GM23248 (cell line): ENCODE data around the gene NCBP3. TPM values are rescaled to one million over a fixed set of nuclear protein-coding genes. Genes with fewer than 3 reads are reported as not detected.

ENCODE experiments used
- DNase-seq: peaks from one replicate; pipeline ENCODE4 v3.0.0-alpha.2; 2015
- H2AFZ ChIP-seq: fragments of 200-600 bp; sonication (generic); 2 replicates; pipeline ENCODE4 v1.6.1; 2016; ENCODE audit warnings: antibody characterized with exemption
- H3F3A ChIP-seq: fragments of 200-600 bp; sonication (generic); 2 replicates; pipeline ENCODE4 v1.6.1; 2016; ENCODE audit warnings: mild to moderate bottlenecking, antibody characterized with exemption, mixed run types; ENCODE audit not compliant: insufficient read depth
- H3K27ac ChIP-seq: fragments of 200-600 bp; sonication (generic); 2 replicates; pipeline ENCODE4 v1.5.1; 2016; ENCODE audit warnings: mild to moderate bottlenecking
- H3K27me3 ChIP-seq: fragments of 200-600 bp; sonication (generic); replicated peaks from 2 replicates; pipeline ENCODE4 v1.6.1; 2016; ENCODE audit warnings: mild to moderate bottlenecking; ENCODE audit not compliant: insufficient read depth
- H3K36me3 ChIP-seq: fragments of 200-600 bp; sonication (generic); 2 replicates; pipeline ENCODE4 v1.6.1; 2016; ENCODE audit warnings: low read depth, mild to moderate bottlenecking
- H3K4me1 ChIP-seq: fragments of 200-600 bp; sonication (generic); 2 replicates; pipeline ENCODE4 v1.6.1; 2016; ENCODE audit warnings: mild to moderate bottlenecking; ENCODE audit not compliant: insufficient read depth
- H3K4me2 ChIP-seq: fragments of 200-600 bp; sonication (generic); one replicate; pipeline ENCODE4 v1.6.1; 2016; ENCODE audit warnings: mild to moderate bottlenecking; ENCODE audit not compliant: unreplicated experiment
- H3K4me3 ChIP-seq: fragments of 200-600 bp; sonication (generic); 2 replicates; pipeline ENCODE4 v1.5.1; 2016; ENCODE audit warnings: mild to moderate bottlenecking
- H3K79me2 ChIP-seq: fragments of 200-600 bp; sonication (generic); 2 replicates; pipeline ENCODE4 v1.6.1; 2016; ENCODE audit warnings: mild to moderate bottlenecking; ENCODE audit not compliant: insufficient read depth
- H3K9ac ChIP-seq: fragments of 200-600 bp; sonication (generic); 2 replicates; pipeline ENCODE4 v1.6.1; 2016; ENCODE audit warnings: mild to moderate bottlenecking
- H3K9me2 ChIP-seq: fragments of 200-600 bp; sonication (generic); 2 replicates; pipeline ENCODE4 v1.6.1; 2016; ENCODE audit warnings: mixed run types, mild to moderate bottlenecking, moderate library complexity; ENCODE audit not compliant: insufficient read depth
- H3K9me3 ChIP-seq: fragments of 200-600 bp; sonication (generic); one replicate; pipeline ENCODE4 v1.6.1; 2017; ENCODE audit warnings: low read depth
- H4K20me1 ChIP-seq: fragments of 200-600 bp; sonication (generic); 2 replicates; pipeline ENCODE4 v1.6.0; 2016; ENCODE audit not compliant: insufficient read depth
- EZH2 ChIP-seq: fragments of 200-600 bp; sonication (generic); IDR thresholded peaks from 2 replicates; pipeline ENCODE4 v1.6.1; 2018; ENCODE audit warnings: antibody characterized with exemption, mild to moderate bottlenecking; ENCODE audit not compliant: insufficient read depth, poor library complexity, severe bottlenecking
- EZH2phosphoT487 ChIP-seq: fragments of 200-600 bp; sonication (generic); IDR thresholded peaks from 2 replicates; pipeline ENCODE4 v1.6.1; 2018; ENCODE audit warnings: antibody characterized with exemption, moderate library complexity, mild to moderate bottlenecking, low read depth; ENCODE audit not compliant: insufficient read depth
- WGBS, 2 experiments: methylation state at CpG; one replicate each; pipeline ENCODE4 v1.1.6; 2015 to 2017; ENCODE audit warnings: low lambda C conversion rate in 2 of 2, low coverage in 1 of 2; ENCODE audit errors: missing lambda C conversion rate in 2 of 2; 5-methylcytosine and 5-hydroxymethylcytosine counted together
- in situ Hi-C: fragments of 300-500 bp; cut with MboI; formaldehyde crosslinking; loops from 2 replicates; pipeline ENCODE4 v1.15.0; 2020
- polyA plus RNA-seq: library from polyadenylated mRNA; unstranded; fragments of >200 nt; fragmentation: Nextera tagmentation; extraction: Ambion mirVana; gene quantifications from 2 replicates; pipeline ENCODE4 v1.2.1, GENCODE V29; 2016
- total RNA-seq: library from RNA; depleted of rRNA; stranded (reverse); fragments of >200 nt; shearing (Covaris generic); gene quantifications from 2 replicates; pipeline ENCODE4 v1.2.3, GENCODE V29; 2014

The NCBP3 gene
- total and polyA plus RNA-seq, 2 experiments from 2014 or later: 16.6 to 20.1 TPM

DNA sequence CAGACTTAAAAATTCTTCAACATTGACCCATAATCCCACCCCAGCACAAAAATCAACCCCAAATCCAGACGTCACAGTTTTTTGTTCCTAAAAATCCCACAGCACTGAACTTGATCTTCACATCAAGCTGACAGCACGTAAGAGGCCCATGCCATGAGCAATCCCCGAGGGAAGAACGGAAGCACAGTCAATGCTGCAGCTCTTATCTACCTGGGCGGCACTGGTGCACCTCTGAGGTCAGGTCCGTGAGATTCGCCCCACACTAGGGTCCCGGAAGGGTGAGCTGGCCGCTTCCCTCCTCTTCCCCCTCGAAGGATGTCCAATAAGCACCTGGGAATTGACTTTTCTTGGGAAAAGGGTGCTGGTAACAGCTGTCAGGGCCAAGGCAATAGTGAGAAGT, 33.8 kb downstream of the NCBP3 start:
- H3K4me1 ChIP-seq: no peaks in the 10 kb centered on the region
- H3K9me2 ChIP-seq: no peaks in the 10 kb centered on the region
- peaks cover 28% of the 10 kb centered on the region for H3K36me3 ChIP-seq
- no peaks in the 10 kb centered on the region for H3K79me2 ChIP-seq
- H3K9ac ChIP-seq: no peak overlapping the region
- TF ChIP-seq EZH2 (no peak), EZH2phosphoT487 (no peak)
- no peaks in the 10 kb centered on the region for H4K20me1 ChIP-seq
- no peaks in the 10 kb centered on the region for H3K27me3 ChIP-seq
- H3K27ac ChIP-seq: no peak overlapping the region
- no peaks in the 10 kb centered on the region for H3K9me3 ChIP-seq
- H3K4me3 ChIP-seq: no peak overlapping the region
- in situ Hi-C loops: loop anchor here (10.0 kb wide), 1 partner anchor 67 kb away; no protein-coding TSS in a partner anchor
- H2AFZ ChIP-seq: no peak overlapping the region
- H3F3A ChIP-seq: no peaks in the 10 kb centered on the region
- 81 to 84% methylated on average over 10 of the region's 10 CpGs for WGBS, 2 experiments
- no peak overlapping the region for H3K4me2 ChIP-seq
- DNase-seq: no peak

- no peak overlapping the region for H3K4me2 ChIP-seq
- no peaks in the 10 kb centered on the region for H3K4me1 ChIP-seq
- H3K36me3 ChIP-seq: peaks cover 13% of the 10 kb centered on the region
- no peaks in the 10 kb centered on the region for H3F3A ChIP-seq
- no peaks in the 10 kb centered on the region for H3K9me3 ChIP-seq
- H3K4me3 ChIP-seq: no peak overlapping the region
- 95 to 99% methylated on average over 4 of the region's 4 CpGs for WGBS, 2 experiments
- H3K9ac ChIP-seq: no peak overlapping the region
- H4K20me1 ChIP-seq: no peaks in the 10 kb centered on the region
- H3K9me2 ChIP-seq: no peaks in the 10 kb centered on the region
- no peaks in the 10 kb centered on the region for H3K79me2 ChIP-seq
- no peak overlapping the region for H3K27ac ChIP-seq
- DNase-seq: no peak
- no peaks in the 10 kb centered on the region for H3K27me3 ChIP-seq
- TF ChIP-seq EZH2: no peak
- in situ Hi-C loops: loop anchor here (10.0 kb wide), 1 partner anchor 65 kb away; no protein-coding TSS in a partner anchor
- no peak overlapping the region for H2AFZ ChIP-seq
Observed at GRCh38 chr17:3810019-3810418, 36.0 kb downstream of the NCBP3 start.

DNA sequence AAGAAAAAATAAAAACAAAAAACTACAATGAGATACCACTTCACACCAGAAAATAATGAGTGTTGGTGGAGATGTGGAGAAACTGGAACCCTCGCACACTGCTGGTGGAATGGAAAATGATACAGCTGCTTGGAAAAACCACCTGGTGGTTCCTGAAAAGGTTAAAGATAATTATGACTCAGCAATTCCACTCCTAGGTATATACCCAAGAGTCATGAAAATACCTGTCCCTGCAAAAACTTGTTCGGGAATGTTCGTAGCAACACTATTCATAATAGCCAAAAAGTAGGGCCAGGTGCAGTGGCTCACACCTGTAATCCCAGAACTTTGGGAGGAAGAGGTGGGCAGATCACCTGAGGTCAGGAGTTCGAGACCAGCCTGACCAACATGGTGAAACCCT, 36.9 kb downstream of the NCBP3 start:
- H3F3A ChIP-seq: peaks cover under 1% of the 10 kb centered on the region; the same call in 1 of the 2 replicates
- H2AFZ ChIP-seq: no peak overlapping the region
- no peak for DNase-seq
- H3K79me2 ChIP-seq: no peaks in the 10 kb centered on the region
- H3K27me3 ChIP-seq: no peaks in the 10 kb centered on the region
- H3K4me2 ChIP-seq: no peak overlapping the region
- H3K4me1 ChIP-seq: no peaks in the 10 kb centered on the region
- 89 to 99% methylated on average over 4 of the region's 4 CpGs for WGBS, 2 experiments
- H3K36me3 ChIP-seq: peaks cover 6% of the 10 kb centered on the region; the same call in 1 of the 2 replicates
- in situ Hi-C loops: no loop called here
- H3K4me3 ChIP-seq: no peak overlapping the region
- H3K9me2 ChIP-seq: no peaks in the 10 kb centered on the region
- no peaks in the 10 kb centered on the region for H3K9me3 ChIP-seq
- TF ChIP-seq EZH2 (no peak), EZH2phosphoT487 (no peak)
- no peaks in the 10 kb centered on the region for H4K20me1 ChIP-seq
- H3K9ac ChIP-seq: no peak overlapping the region
- H3K27ac ChIP-seq: no peak overlapping the region

GRCh38 chr17:3808701-3809100, 37.3 kb downstream of the NCBP3 start:
- Histone ChIP-seq H3K79me2 (no peaks in the 10 kb centered on the region), H2AFZ (no peak overlapping the region), H3K9me2 (no peaks in the 10 kb centered on the region), H3K4me3 (no peak overlapping the region), H3K27ac (no peak overlapping the region), H3K27me3 (no peaks in the 10 kb centered on the region), H3F3A (peaks cover 5% of the 10 kb centered on the region; the same call in 1 of the 2 replicates), H3K4me2 (no peak overlapping the region), H3K4me1 (peaks cover under 1% of the 10 kb centered on the region; the same call in 1 of the 2 replicates), H3K36me3 (peaks cover 1% of the 10 kb centered on the region; the same call in 1 of the 2 replicates), H4K20me1 (no peaks in the 10 kb centered on the region), H3K9ac (no peak overlapping the region), H3K9me3 (no peaks in the 10 kb centered on the region)
- TF ChIP-seq EZH2 (no peak), EZH2phosphoT487 (no peak)
- in situ Hi-C loops: no loop called here
- no peak for DNase-seq
- 74 to 81% methylated on average over 7 of the region's 7 CpGs for WGBS, 2 experiments

DNA sequence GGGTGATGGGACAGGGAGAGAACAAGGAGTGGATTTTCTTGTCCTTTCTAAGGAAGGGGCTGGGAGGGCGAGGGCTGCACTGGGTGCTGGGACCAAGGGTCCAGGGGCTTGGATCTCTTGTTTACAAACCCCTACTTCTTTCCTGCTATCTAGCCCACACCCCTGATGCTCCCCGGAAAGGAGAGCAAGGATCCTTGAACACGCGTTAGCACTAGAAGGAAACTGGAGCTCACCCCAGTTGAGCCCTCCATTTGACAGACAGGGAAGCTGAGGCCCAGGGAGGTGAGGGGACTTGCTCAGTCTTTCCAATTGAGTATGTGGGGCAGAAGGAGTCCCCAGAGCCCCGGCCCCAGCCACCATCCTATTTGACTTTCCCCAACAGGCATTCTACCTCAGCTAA, 40.5 kb downstream of the NCBP3 start:
- H4K20me1 ChIP-seq: no peaks in the 10 kb centered on the region
- 97% methylated on average over 5 of the region's 5 CpGs for WGBS, 2 experiments
- H3K36me3 ChIP-seq: no peaks in the 10 kb centered on the region
- no peak for DNase-seq
- H2AFZ ChIP-seq: no peak overlapping the region
- H3K4me2 ChIP-seq: no peak overlapping the region
- H3K27me3 ChIP-seq: no peaks in the 10 kb centered on the region
- H3K4me3 ChIP-seq: no peak overlapping the region
- H3F3A ChIP-seq: peaks cover 27% of the 10 kb centered on the region
- H3K79me2 ChIP-seq: no peaks in the 10 kb centered on the region
- in situ Hi-C loops: no loop called here
- TF ChIP-seq EZH2phosphoT487 (no peak), EZH2 (no peak)
- no peaks in the 10 kb centered on the region for H3K9me3 ChIP-seq
- H3K9me2 ChIP-seq: no peaks in the 10 kb centered on the region
- H3K9ac ChIP-seq: no peak overlapping the region
- no peak overlapping the region for H3K27ac ChIP-seq
- H3K4me1 ChIP-seq: peaks cover 20% of the 10 kb centered on the region
